Ishikawa (cell line): ENCODE data around the gene PKNOX2.

Experiments used
- CREB1 ChIP-seq: IDR thresholded peaks from 2 replicates; pipeline ENCODE4 v1.6.1; 2012; ENCODE audit warnings: low read depth
- EP300 ChIP-seq: IDR thresholded peaks from 2 replicates; pipeline ENCODE4 v1.6.1; 2012; ENCODE audit warnings: borderline replicate concordance
- FOXM1 ChIP-seq: IDR thresholded peaks from 2 replicates; pipeline ENCODE4 v1.6.1; 2012; ENCODE audit warnings: low read depth, borderline replicate concordance
- RAD21 ChIP-seq: IDR thresholded peaks from 2 replicates; pipeline ENCODE4 v1.6.1; 2012; ENCODE audit warnings: low read depth
- TAF1 ChIP-seq: IDR thresholded peaks from 2 replicates; pipeline ENCODE4 v1.6.1; 2012; ENCODE audit warnings: low read depth, mild to moderate bottlenecking
- TEAD4 ChIP-seq: IDR thresholded peaks from 2 replicates; pipeline ENCODE4 v1.6.1; 2012
- TF ChIP-seq, protein P1 (sequence below): IDR thresholded peaks from 2 replicates; pipeline ENCODE4 v1.6.1; 2012
- TF ChIP-seq, protein P2 (sequence below): IDR thresholded peaks from 2 replicates; pipeline ENCODE4 v1.6.1; 2012

DNA sequence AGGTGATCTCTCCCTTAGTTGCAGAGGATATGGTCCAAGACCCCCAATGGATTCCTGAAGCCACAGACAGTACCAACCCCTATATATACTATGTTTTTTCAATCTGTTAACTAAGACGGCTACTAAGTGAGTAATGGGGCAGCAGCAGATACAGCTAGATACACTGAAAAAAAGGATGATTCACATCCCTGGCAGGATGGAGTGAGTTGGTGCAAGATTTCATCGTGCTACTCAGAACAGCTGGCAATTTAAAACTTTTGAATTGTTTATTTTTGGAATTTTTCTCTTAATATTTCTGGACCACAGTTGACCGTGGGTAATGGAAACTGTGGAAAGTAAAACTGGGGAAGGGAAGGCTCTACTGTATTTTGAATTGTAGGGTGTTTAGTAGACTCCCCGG is 36.1 kb upstream of the PKNOX2 start:
- TF ChIP-seq EP300 = no peak
- TF ChIP-seq, protein P1, sequence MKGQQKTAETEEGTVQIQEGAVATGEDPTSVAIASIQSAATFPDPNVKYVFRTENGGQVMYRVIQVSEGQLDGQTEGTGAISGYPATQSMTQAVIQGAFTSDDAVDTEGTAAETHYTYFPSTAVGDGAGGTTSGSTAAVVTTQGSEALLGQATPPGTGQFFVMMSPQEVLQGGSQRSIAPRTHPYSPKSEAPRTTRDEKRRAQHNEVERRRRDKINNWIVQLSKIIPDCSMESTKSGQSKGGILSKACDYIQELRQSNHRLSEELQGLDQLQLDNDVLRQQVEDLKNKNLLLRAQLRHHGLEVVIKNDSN = no peak
- no peak for TF ChIP-seq RAD21
- no peak for TF ChIP-seq TAF1
- TF ChIP-seq FOXM1 = no peak
- TF ChIP-seq, protein P2, sequence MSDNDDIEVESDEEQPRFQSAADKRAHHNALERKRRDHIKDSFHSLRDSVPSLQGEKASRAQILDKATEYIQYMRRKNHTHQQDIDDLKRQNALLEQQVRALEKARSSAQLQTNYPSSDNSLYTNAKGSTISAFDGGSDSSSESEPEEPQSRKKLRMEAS = no peak
- TF ChIP-seq TEAD4 = no peak
- no peak for TF ChIP-seq CREB1
